ENCODE results near the gene SF3B3.
"Not testable (repeated sequence)": the region's sequence is repeated elsewhere in the genome, so short reads cannot be mapped to it uniquely, and the experiment has no call there.

SF3B3 gene

DNA sequence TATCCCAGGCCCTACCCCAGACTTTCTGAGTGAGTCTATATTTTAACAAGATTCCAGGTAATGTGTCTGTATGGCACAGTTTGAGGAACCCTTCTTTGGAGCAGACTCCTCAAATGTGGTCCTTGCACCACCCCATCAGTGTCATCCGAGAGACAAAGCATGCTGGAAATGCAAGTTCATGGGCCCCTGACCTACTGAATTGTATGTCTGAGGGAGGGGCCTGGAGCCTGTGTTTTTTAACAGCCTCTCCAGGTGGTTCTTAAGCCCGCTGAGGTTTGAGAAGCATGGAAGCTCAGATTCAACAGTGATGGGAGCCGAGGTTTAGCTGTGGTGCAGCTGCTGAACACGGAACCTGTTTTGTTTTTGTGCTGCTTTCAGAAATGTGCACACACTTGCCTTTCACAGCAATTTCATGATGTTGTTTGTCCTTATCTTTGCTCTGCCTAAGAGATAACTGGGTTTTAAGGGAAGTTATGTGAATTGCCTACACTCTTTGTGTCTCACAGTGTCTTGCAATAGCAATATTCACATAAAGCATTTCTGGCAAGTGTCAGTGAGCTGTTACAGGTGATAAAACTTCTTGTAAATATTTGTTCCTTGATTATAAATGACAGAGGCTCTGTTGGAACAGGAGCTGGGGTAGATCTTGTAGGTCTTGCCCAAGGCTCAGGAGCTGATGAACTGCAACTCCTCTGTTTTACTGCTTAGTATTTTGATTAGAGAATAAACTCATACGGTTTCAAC lies 90.8 kb downstream of the SF3B3 start:
- no peak for DNase-seq (ENCODE audit: low read depth, low spot score)

DNA sequence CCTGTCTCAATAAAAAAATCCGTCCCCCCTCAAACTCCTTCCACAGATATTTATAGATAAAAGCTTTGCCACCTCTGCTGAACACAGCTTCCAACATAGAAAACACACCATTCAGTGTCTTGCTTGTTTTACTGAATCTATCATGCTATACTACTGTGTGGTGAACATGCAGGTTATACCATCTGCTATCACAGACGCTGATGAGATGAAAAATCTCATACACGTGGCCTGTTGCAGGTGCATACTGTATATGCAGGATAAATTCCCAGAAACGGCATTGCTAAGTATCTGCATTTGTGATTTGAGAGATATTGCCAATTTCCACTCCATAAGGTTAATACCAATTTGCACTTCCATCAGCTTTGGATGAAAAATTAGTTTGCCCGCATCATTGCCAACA lies 92.3 kb downstream of the SF3B3 start:
- DNase-seq (ENCODE audit: low read depth, low spot score) = no peak

DNA sequence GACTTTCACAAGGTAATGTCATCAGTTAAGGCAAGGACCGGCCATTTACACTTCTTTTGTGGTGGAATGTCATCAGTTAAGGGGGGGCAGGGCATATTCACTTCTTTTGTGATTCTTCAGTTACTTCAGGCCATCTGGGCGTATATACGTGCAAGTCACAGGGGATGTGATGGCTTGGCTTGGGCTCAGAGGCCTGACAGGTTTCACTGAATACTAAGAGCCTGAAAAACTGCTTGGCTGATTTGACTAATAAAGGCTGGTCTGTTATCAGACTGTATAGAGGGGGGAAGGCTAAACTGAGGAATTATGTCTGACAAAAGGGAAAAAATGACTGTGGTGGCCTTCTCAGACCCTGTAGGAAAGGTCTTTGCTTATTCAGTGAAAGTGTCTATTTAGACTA lies 98.2 kb downstream of the SF3B3 start:
- not testable (repeated sequence) for DNase-seq (ENCODE audit: low read depth, low spot score)

All from brain pericyte (primary cell).